B cell (primary cell): ENCODE results near the gene NANOS2. TPM values are rescaled to one million over a fixed set of nuclear protein-coding genes. Genes with fewer than 3 reads are reported as not detected.

Source experiments
- ATAC-seq: fragments of 200-7000 bp; cut with Tn5 transposase; one replicate; pipeline ENCODE4 v1.10.0; 2021; ENCODE audit warnings: low read depth, mild to moderate bottlenecking, moderate number of reproducible peaks, moderate library complexity
- CTCF ChIA-PET: fragments of 350-600 bp; sonication (Branson Sonifier 250); formaldehyde crosslinking; loops from one replicate; lab custom pipeline; 2021; ENCODE audit warnings: antibody characterized with exemption, inconsistent platforms; lab: Charles Lee
- POLR2A ChIA-PET: fragments of 350-600 bp; sonication (Branson Sonifier 250); formaldehyde crosslinking; loops from one replicate; lab custom pipeline; 2021; ENCODE audit warnings: antibody characterized with exemption; lab: Charles Lee
- DNase-seq: peaks from one replicate; pipeline ENCODE4 v3.0.0; 2013
- H2AFZ ChIP-seq: 2 replicates; pipeline ENCODE4 v1.6.1; 2012; ENCODE audit warnings: mild to moderate bottlenecking, low read depth, low read length; ENCODE audit not compliant: insufficient read depth, poor library complexity, severe bottlenecking
- H3K27ac ChIP-seq, 2 donors: 1 replicate in 1 of 2; 2 replicates in 1 of 2; pipeline ENCODE4 v1.5.1; 2012 to 2013; ENCODE audit warnings: low read length in 2 of 2, mild to moderate bottlenecking in 2 of 2, moderate library complexity in 1 of 2
- H3K27me3 ChIP-seq, 4 experiments: fragments of 200-600 bp in 1 of 4; sonication (generic) in 1 of 4; replicated peaks in 1 of 4; 1 replicate in 2 of 4; 2 replicates in 2 of 4; pipeline versions ENCODE4 v1.6.1 to v1.7.0; 2013 to 2016; ENCODE audit warnings: low read length in 3 of 4, mild to moderate bottlenecking in 2 of 4, mixed read lengths in 1 of 4, moderate library complexity in 1 of 4; ENCODE audit not compliant: insufficient read depth in 4 of 4, control insufficient read depth in 3 of 4; ENCODE audit errors: control extremely low read depth in 1 of 4
- H3K36me3 ChIP-seq, 2 experiments: replicated peaks in 1 of 2; 1 replicate in 1 of 2; 2 replicates in 1 of 2; pipeline versions ENCODE4 v1.6.1 to v1.7.1; 2013; ENCODE audit warnings: low read length in 1 of 2; ENCODE audit not compliant: insufficient read depth in 2 of 2, control insufficient read depth in 1 of 2; ENCODE audit errors: control extremely low read depth in 1 of 2, extremely low read depth in 1 of 2
- H3K4me1 ChIP-seq, 2 donors: fragments of 200-600 bp in 1 of 2; sonication (generic) in 1 of 2; 1 replicate in 1 of 2; 2 replicates in 1 of 2; pipeline versions ENCODE4 v1.5.1 to v1.6.1; 2013 to 2017; ENCODE audit warnings: low read length in 2 of 2; ENCODE audit not compliant: control insufficient read depth in 2 of 2, insufficient read depth in 2 of 2
- H3K4me2 ChIP-seq: replicated peaks from 2 replicates; pipeline ENCODE3; 2012; ENCODE audit warnings: mild to moderate bottlenecking, low read depth, low read length; ENCODE audit not compliant: poor library complexity, severe bottlenecking
- H3K4me3 ChIP-seq, 5 experiments: fragments of 200-600 bp in 1 of 5; sonication (generic) in 1 of 5; 1 replicate in 3 of 5; 2 replicates in 2 of 5; pipeline versions ENCODE4 v1.5.1 to v1.7.0; 2011 to 2016; ENCODE audit warnings: low read length in 4 of 5, mild to moderate bottlenecking in 4 of 5, low read depth in 2 of 5, control low read depth in 1 of 5, moderate library complexity in 1 of 5; ENCODE audit not compliant: insufficient read depth in 1 of 5; ENCODE audit errors: control extremely low read depth in 1 of 5, extremely low read depth in 1 of 5
- H3K79me2 ChIP-seq: fragments of 200-600 bp; sonication (generic); one replicate; pipeline ENCODE4 v1.6.0; 2016; ENCODE audit warnings: low read length; ENCODE audit not compliant: control insufficient read depth, insufficient read depth
- H3K9ac ChIP-seq: fragments of 200-600 bp; sonication (generic); 2 replicates; pipeline ENCODE4 v1.6.1; 2017; ENCODE audit warnings: mild to moderate bottlenecking, low read length, moderate library complexity
- H3K9me3 ChIP-seq, 3 donors: one replicate each; pipeline versions ENCODE4 v1.6.1 to v1.7.1; 2013; ENCODE audit warnings: low read length in 2 of 3; ENCODE audit not compliant: control insufficient read depth in 2 of 3, insufficient read depth in 1 of 3; ENCODE audit errors: control extremely low read depth in 1 of 3
- H4K20me1 ChIP-seq: 2 replicates; pipeline ENCODE4 v1.6.0; 2012; ENCODE audit warnings: mild to moderate bottlenecking, low read length; ENCODE audit not compliant: insufficient read depth, control insufficient read depth, poor library complexity, severe bottlenecking
- H3K27ac Mint-ChIP-seq: one replicate; pipeline ENCODE4 v1.8.0; 2021; ENCODE audit warnings: mixed read lengths
- H3K27me3 Mint-ChIP-seq: one replicate; pipeline ENCODE4 v1.8.0; 2021; ENCODE audit warnings: mixed read lengths
- H3K4me1 Mint-ChIP-seq: one replicate; pipeline ENCODE4 v1.8.0; 2021; ENCODE audit warnings: mixed read lengths
- H3K4me3 Mint-ChIP-seq: one replicate; pipeline ENCODE4 v1.8.0; 2021; ENCODE audit warnings: mixed read lengths
- H3K9me3 Mint-ChIP-seq: one replicate; pipeline ENCODE4 v1.8.0; 2022; ENCODE audit warnings: mixed read lengths; ENCODE audit not compliant: insufficient read depth
- EZH2 ChIP-seq: IDR thresholded peaks from 2 replicates; pipeline ENCODE4 v1.6.1; 2012; ENCODE audit warnings: borderline replicate concordance, low read depth, mild to moderate bottlenecking, moderate library complexity, low read length; ENCODE audit not compliant: insufficient read depth, poor library complexity, severe bottlenecking
- WGBS: methylation state at CpG from one replicate; pipeline ENCODE4 v1.1.5; 2013; ENCODE audit warnings: missing lambda C conversion rate; ENCODE audit not compliant: insufficient coverage; 5-methylcytosine and 5-hydroxymethylcytosine counted together
- intact Hi-C: fragments of 100-400 bp; cut with micrococcal nuclease; formaldehyde crosslinking; loops from one replicate; pipeline ENCODE4 v1.10.0; 2022
- polyA plus RNA-seq: library from polyadenylated mRNA; depleted of rRNA; stranded (reverse); fragments of >200 nt; gene quantifications from 2 replicates; pipeline ENCODE4 v1.2.3, GENCODE V29; 2012
- total RNA-seq, 2 donors: library from RNA; stranded (reverse); fragments of 120-200 nt in 1 of 2; gene quantifications; 1 replicate in 1 of 2; 2 replicates in 1 of 2; pipeline versions ENCODE4 v1.2.3 to v1.2.4, GENCODE V29; 2013 to 2022

The NANOS2 gene
- total and polyA plus RNA-seq, 2 donors (not counting 1 experiment from before 2014, with no cell fraction given), result not detected

DNA sequence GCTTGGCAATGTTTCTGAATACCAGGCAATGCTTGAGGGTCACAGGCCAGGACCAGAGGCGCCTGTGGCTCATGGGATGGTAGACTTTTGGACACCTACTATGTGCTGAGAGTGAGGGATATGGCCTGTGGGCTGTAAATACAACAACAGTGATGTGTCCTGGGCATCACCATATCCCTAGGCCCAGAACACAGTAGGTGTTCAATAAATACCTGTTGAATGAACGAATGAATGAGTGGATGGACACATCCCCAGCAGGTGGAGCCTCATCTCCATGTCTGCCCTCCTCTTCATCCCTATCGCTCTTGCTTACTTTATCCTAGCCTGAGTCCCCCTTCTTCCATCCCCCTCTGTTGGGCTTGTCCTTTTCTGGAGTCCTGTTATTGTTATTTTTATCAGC is 16.5 kb upstream of the NANOS2 start:
- intact Hi-C loops, result no loop called here
- Histone ChIP-seq H4K20me1 (no peaks in the 10 kb centered on the region), H3K4me1 (peaks cover 7 to 8% of the 10 kb centered on the region in 2 donors), H3K79me2 (no peaks in the 10 kb centered on the region), H3K4me3 (no peak overlapping the region), H3K27ac (no peak overlapping the region), H2AFZ (no peak overlapping the region), H3K4me2 (no peak overlapping the region), H3K9ac (no peak overlapping the region), H3K27me3 (peaks cover 0 to 26% (median 3%) of the 10 kb centered on the region in 4 experiments), H3K36me3 (no peaks in the 10 kb centered on the region), H3K9me3 (peaks cover 0 to 8% (median 0%) of the 10 kb centered on the region in 3 donors)
- no peak for ATAC-seq
- no peak for TF ChIP-seq EZH2
- H3K4me1 Mint-ChIP-seq, result peaks cover 8% of the 10 kb centered on the region
- WGBS, result 100% methylated on average over 1 of the region's 3 CpGs
- no peak for DNase-seq
- CTCF ChIA-PET, result no interaction called here
- POLR2A ChIA-PET, result no interaction called here
- no peak overlapping the region for H3K4me3 Mint-ChIP-seq
- H3K27ac Mint-ChIP-seq, result no peak overlapping the region
- peaks cover 28% of the 10 kb centered on the region for H3K27me3 Mint-ChIP-seq
- no peaks in the 10 kb centered on the region for H3K9me3 Mint-ChIP-seq

DNA sequence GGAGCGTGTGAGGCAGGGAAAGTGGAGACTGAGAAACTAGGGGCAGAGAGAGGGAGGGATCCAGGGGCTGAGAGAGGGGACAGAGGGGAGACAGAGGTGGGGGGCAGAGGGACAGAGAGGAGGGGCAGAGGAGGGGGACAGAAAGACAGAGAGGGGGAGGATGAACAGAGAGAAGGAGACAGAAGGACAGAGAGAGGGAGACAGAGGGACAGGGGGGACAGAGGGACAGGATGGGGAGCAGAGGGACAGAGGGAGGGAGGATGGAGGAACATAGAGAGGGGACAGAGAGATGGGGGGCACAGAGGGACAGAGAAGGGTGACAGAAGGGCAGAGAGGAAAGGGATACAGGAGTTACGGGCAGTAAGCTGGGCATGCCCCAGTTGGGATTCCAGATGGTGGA is 14.7 kb upstream of the NANOS2 start:
- H3K9ac ChIP-seq, result no peak overlapping the region
- H3K27ac Mint-ChIP-seq, result no peak overlapping the region

More for the DNA sequence above, 14.7 kb upstream of the NANOS2 start:
- no peak for TF ChIP-seq EZH2
- Histone ChIP-seq H3K4me2 (no peak overlapping the region), H3K9me3 (peaks cover 0 to 8% (median 0%) of the 10 kb centered on the region in 3 donors), H3K4me3 (no peak overlapping the region), H2AFZ (no peak overlapping the region), H4K20me1 (no peaks in the 10 kb centered on the region), H3K79me2 (no peaks in the 10 kb centered on the region), H3K27me3 (peaks cover 0 to 15% (median 2%) of the 10 kb centered on the region in 4 experiments), H3K4me1 (peaks cover 7 to 8% of the 10 kb centered on the region in 2 donors), H3K36me3 (no peaks in the 10 kb centered on the region), H3K27ac (no peak overlapping the region)
- ATAC-seq (no peak), DNase-seq (no peak)
- intact Hi-C loops, result no loop called here
- no peak overlapping the region for H3K4me3 Mint-ChIP-seq
- H3K9me3 Mint-ChIP-seq, result no peaks in the 10 kb centered on the region
- H3K4me1 Mint-ChIP-seq, result peaks cover 8% of the 10 kb centered on the region
- CTCF ChIA-PET, result no interaction called here
- H3K27me3 Mint-ChIP-seq, result peaks cover 13% of the 10 kb centered on the region
- 93% methylated on average over 2 of the region's 2 CpGs for WGBS
- POLR2A ChIA-PET, result interaction anchor here (0.8 kb wide), 1 partner anchor 1624 kb away, joined by 7 read pairs; the partner anchor contains the start of gene ZNF235
